GM12891 (cell line): ENCODE measurements around the gene IFT88.
A peak's percentile ranks its signal among the peaks of the same experiment; 100 is the strongest.

ENCODE experiments used
- DNase-seq: peaks from one replicate; pipeline ENCODE4 v3.0.0; 2011; ENCODE audit warnings: low spot score; ENCODE audit not compliant: insufficient read length
- FAIRE-seq: peaks from 2 replicates; lab custom pipeline; 2011; peaks lifted over from hg19 to GRCh38; lab: Jason Lieb, UNC
- PAX5 ChIP-seq: IDR thresholded peaks from 2 replicates; pipeline ENCODE4 v1.6.1; 2011; ENCODE audit warnings: low read length, moderate library complexity, mild to moderate bottlenecking; ENCODE audit not compliant: insufficient read depth, severe bottlenecking
- POLR2A ChIP-seq: IDR thresholded peaks from 2 replicates; pipeline ENCODE4 v1.6.1; 2011; ENCODE audit warnings: low read depth, low read length, control low read depth
- POLR2AphosphoS5 ChIP-seq: IDR thresholded peaks from 2 replicates; pipeline ENCODE4 v1.6.1; 2011; ENCODE audit warnings: low read depth, low read length, control low read depth
- POU2F2 ChIP-seq: IDR thresholded peaks from 2 replicates; pipeline ENCODE4 v1.6.1; 2011; ENCODE audit warnings: low read depth, mild to moderate bottlenecking, control low read depth, low read length, moderate library complexity
- SPI1 ChIP-seq: IDR thresholded peaks from 2 replicates; pipeline ENCODE4 v1.6.1; 2011; ENCODE audit warnings: low read depth, low read length, control low read depth
- TAF1 ChIP-seq: IDR thresholded peaks from 2 replicates; pipeline ENCODE4 v1.6.1; 2011; ENCODE audit warnings: low read depth, low read length, control low read depth

IFT88 gene

GRCh38 chr13:20696073-20696472 lies 129.1 kb downstream of the IFT88 start:
- FAIRE-seq (no peak), DNase-seq (no peak)
- no peak for TF ChIP-seq SPI1
- no peak for TF ChIP-seq TAF1
- no peak for TF ChIP-seq POLR2A
- TF ChIP-seq POU2F2 = no peak
- no peak for TF ChIP-seq POLR2AphosphoS5
- TF ChIP-seq PAX5 = no peak

GRCh38 chr13:20699715-20700114 lies 132.8 kb downstream of the IFT88 start:
- DNase-seq (no peak), FAIRE-seq (no peak)
- TF ChIP-seq PAX5 = no peak
- no peak for TF ChIP-seq POLR2A
- TF ChIP-seq SPI1 = no peak
- no peak for TF ChIP-seq POLR2AphosphoS5
- TF ChIP-seq TAF1 = no peak
- no peak for TF ChIP-seq POU2F2

GRCh38 chr13:20700288-20700687 lies 133.3 kb downstream of the IFT88 start:
- TF ChIP-seq SPI1 = no peak
- TF ChIP-seq POLR2A = no peak
- no peak for TF ChIP-seq POLR2AphosphoS5
- no peak for TF ChIP-seq PAX5
- TF ChIP-seq TAF1 = no peak
- no peak for TF ChIP-seq POU2F2
- no peak for FAIRE-seq
- DNase-seq = no peak

- no peak for FAIRE-seq
- no peak for DNase-seq
- no peak for TF ChIP-seq PAX5
- TF ChIP-seq POU2F2 = no peak
- TF ChIP-seq POLR2A = no peak
Observed at GRCh38 chr13:20701461-20701860, 134.5 kb downstream of the IFT88 start.

GRCh38 chr13:20702530-20702914 lies 135.6 kb downstream of the IFT88 start:
- TF ChIP-seq SPI1 = no peak
- no peak for TF ChIP-seq POLR2A
- TF ChIP-seq TAF1 = no peak
- no peak for TF ChIP-seq POLR2AphosphoS5
- TF ChIP-seq POU2F2 = no peak
- no peak for TF ChIP-seq PAX5
- FAIRE-seq (peak; percentile 82), DNase-seq (no peak)

- FAIRE-seq (peak; percentile 75), DNase-seq (peak; percentile 66)
- TF ChIP-seq POLR2A (no peak), POU2F2 (no peak), PAX5 (no peak), POLR2AphosphoS5 (no peak), TAF1 (no peak), SPI1 (no peak)
Observed at GRCh38 chr13:20702915-20703779, 136.2 kb downstream of the IFT88 start, which contains the start of gene IL17D. IL17D (plus strand) TSS chr13:20703699; CDS start chr13:20704002, 303 bp downstream.

GRCh38 chr13:20703780-20704458 lies 137.0 kb downstream of the IFT88 start:
- no peak for TF ChIP-seq POU2F2
- TF ChIP-seq POLR2A = no peak
- peak; percentile 13 for TF ChIP-seq PAX5
- TF ChIP-seq TAF1 = no peak
- TF ChIP-seq SPI1 = no peak
- TF ChIP-seq POLR2AphosphoS5 = no peak
- DNase-seq = peak; percentile 94
- peak; percentile 97 for FAIRE-seq

- DNase-seq (no peak), FAIRE-seq (peak; percentile 23)
- no peak for TF ChIP-seq SPI1
- TF ChIP-seq POLR2AphosphoS5 = no peak
- TF ChIP-seq PAX5 = no peak
- TF ChIP-seq TAF1 = no peak
- no peak for TF ChIP-seq POU2F2
Observed at GRCh38 chr13:20704459-20705069, 137.6 kb downstream of the IFT88 start.

- TF ChIP-seq POU2F2 = no peak
- no peak for TF ChIP-seq POLR2AphosphoS5
- TF ChIP-seq POLR2A = no peak
- TF ChIP-seq TAF1 = no peak
- no peak for TF ChIP-seq SPI1
- TF ChIP-seq PAX5 = no peak
- DNase-seq = no peak
- FAIRE-seq = no peak
Observed at GRCh38 chr13:20706661-20707060, 139.7 kb downstream of the IFT88 start.
